ENCODE results near the gene BABAM2. TPM values are rescaled to one million over a fixed set of nuclear protein-coding genes. Genes with fewer than 3 reads are reported as not detected.

Gene BABAM2
- total RNA-seq, 1 experiment from 2014 or later: 57.6 TPM

DNA sequence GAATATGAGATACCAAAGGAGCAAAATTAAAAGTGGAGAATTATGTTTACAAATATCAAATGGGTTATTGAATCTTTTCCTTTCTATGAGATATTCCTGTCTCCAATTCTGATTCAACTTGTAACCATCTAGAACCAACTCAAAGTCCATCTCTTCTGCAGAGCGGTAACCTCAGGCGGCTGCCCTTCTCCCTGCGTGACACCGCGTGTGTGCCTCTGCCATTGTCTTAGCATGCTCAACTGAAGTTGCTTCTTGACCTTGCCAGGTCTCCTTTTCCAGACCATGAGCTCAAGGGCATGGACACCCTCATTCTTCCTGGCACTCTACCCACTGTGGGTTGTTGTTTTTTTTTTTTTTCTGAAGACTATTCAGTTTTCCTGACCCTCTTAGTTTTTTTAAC is 398.1 kb downstream of the BABAM2 start:
- H3K27ac Mint-ChIP-seq (ENCODE audit: low read depth, unreplicated experiment): no peak overlapping the region

GRCh38 chr2:28291811-28292440 is 401.4 kb downstream of the BABAM2 start:
- Mint-ChIP-seq H3K27me3 (ENCODE audit: insufficient read depth, unreplicated experiment) (no peaks in the 10 kb centered on the region), H3K9me3 (ENCODE audit: unreplicated experiment) (no peaks in the 10 kb centered on the region), H3K4me1 (ENCODE audit: insufficient read depth, unreplicated experiment) (peaks cover 6% of the 10 kb centered on the region), H3K27ac (ENCODE audit: low read depth, unreplicated experiment) (no peak overlapping the region), H3K4me3 (ENCODE audit: unreplicated experiment) (no peak overlapping the region), H3K36me3 (ENCODE audit: insufficient read depth, unreplicated experiment) (no peaks in the 10 kb centered on the region)
- no peak for DNase-seq (ENCODE audit: unreplicated experiment)
- BruUV-seq (replicated peaks): no TSS peak
- ChIA-PET POLR2A (interaction anchor here (1.0 to 1.9 kb wide), 3 partner anchors 9 to 86 kb away, joined by 4 to 7 read pairs (median 5); no protein-coding TSS in a partner anchor), CTCF (interaction anchor here (0.6 to 1.0 kb wide), 2 partner anchors 66 to 125 kb away, joined by 3 to 5 read pairs; no protein-coding TSS in a partner anchor)
- no peak for TF ChIP-seq CTCF (IDR thresholded peaks at IDR 0.05; ENCODE audit: unreplicated experiment)
- intact Hi-C loops (cut with micrococcal nuclease): no loop called here

More for the DNA sequence above, 398.1 kb downstream of the BABAM2 start:
- ChIA-PET POLR2A (no interaction called here), CTCF (no interaction called here)
- Mint-ChIP-seq H3K4me3 (ENCODE audit: unreplicated experiment) (no peak overlapping the region), H3K9me3 (ENCODE audit: unreplicated experiment) (no peaks in the 10 kb centered on the region), H3K4me1 (ENCODE audit: insufficient read depth, unreplicated experiment) (peaks cover 6% of the 10 kb centered on the region), H3K27me3 (ENCODE audit: insufficient read depth, unreplicated experiment) (no peaks in the 10 kb centered on the region), H3K36me3 (ENCODE audit: insufficient read depth, unreplicated experiment) (no peaks in the 10 kb centered on the region)
- no peak for TF ChIP-seq CTCF (IDR thresholded peaks at IDR 0.05; ENCODE audit: unreplicated experiment)
- no peak for DNase-seq (ENCODE audit: unreplicated experiment)
- intact Hi-C loops (cut with micrococcal nuclease): no loop called here
- BruUV-seq (replicated peaks): no TSS peak

- ChIA-PET POLR2A (interaction anchor here (1.0 to 1.9 kb wide), 4 partner anchors 9 to 85 kb away, joined by 3 to 7 read pairs (median 4); no protein-coding TSS in a partner anchor), CTCF (interaction anchor here (1.0 kb wide), 1 partner anchor 67 kb away, joined by 3 read pairs; no protein-coding TSS in a partner anchor)
- Mint-ChIP-seq H3K27ac (ENCODE audit: low read depth, unreplicated experiment) (no peak overlapping the region), H3K4me1 (ENCODE audit: insufficient read depth, unreplicated experiment) (peaks cover 3% of the 10 kb centered on the region), H3K36me3 (ENCODE audit: insufficient read depth, unreplicated experiment) (no peaks in the 10 kb centered on the region), H3K27me3 (ENCODE audit: insufficient read depth, unreplicated experiment) (no peaks in the 10 kb centered on the region), H3K4me3 (ENCODE audit: unreplicated experiment) (no peak overlapping the region), H3K9me3 (ENCODE audit: unreplicated experiment) (no peaks in the 10 kb centered on the region)
- BruUV-seq (replicated peaks): no TSS peak
- TF ChIP-seq CTCF (IDR thresholded peaks at IDR 0.05; ENCODE audit: unreplicated experiment): no peak
- intact Hi-C loops (cut with micrococcal nuclease): no loop called here
- no peak for DNase-seq (ENCODE audit: unreplicated experiment)
Observed at GRCh38 chr2:28292491-28292890, 402.0 kb downstream of the BABAM2 start.

- H3K27me3 Mint-ChIP-seq (ENCODE audit: insufficient read depth, unreplicated experiment): no peaks in the 10 kb centered on the region
- no peak overlapping the region for H3K4me3 Mint-ChIP-seq (ENCODE audit: unreplicated experiment)
- no peak for TF ChIP-seq CTCF (IDR thresholded peaks at IDR 0.05; ENCODE audit: unreplicated experiment)
- no peaks in the 10 kb centered on the region for H3K9me3 Mint-ChIP-seq (ENCODE audit: unreplicated experiment)
- intact Hi-C loops (cut with micrococcal nuclease): no loop called here
- BruUV-seq (replicated peaks): no TSS peak
- no peaks in the 10 kb centered on the region for H3K4me1 Mint-ChIP-seq (ENCODE audit: insufficient read depth, unreplicated experiment)
- ChIA-PET POLR2A (interaction anchor here (1.0 to 1.9 kb wide), 2 partner anchors 18 to 24 kb away, joined by 3 to 7 read pairs; no protein-coding TSS in a partner anchor), CTCF (interaction anchor here (0.7 kb wide), 1 partner anchor 539 kb away, joined by 3 read pairs; no protein-coding TSS in a partner anchor)
- no peak for DNase-seq (ENCODE audit: unreplicated experiment)
- peaks cover 5% of the 10 kb centered on the region for H3K36me3 Mint-ChIP-seq (ENCODE audit: insufficient read depth, unreplicated experiment)
- no peak overlapping the region for H3K27ac Mint-ChIP-seq (ENCODE audit: low read depth, unreplicated experiment)
Observed at GRCh38 chr2:28293416-28293815, 402.9 kb downstream of the BABAM2 start.

Measured in MCF 10A (cell line).